ENCODE results near the gene SCRN3.

DNA sequence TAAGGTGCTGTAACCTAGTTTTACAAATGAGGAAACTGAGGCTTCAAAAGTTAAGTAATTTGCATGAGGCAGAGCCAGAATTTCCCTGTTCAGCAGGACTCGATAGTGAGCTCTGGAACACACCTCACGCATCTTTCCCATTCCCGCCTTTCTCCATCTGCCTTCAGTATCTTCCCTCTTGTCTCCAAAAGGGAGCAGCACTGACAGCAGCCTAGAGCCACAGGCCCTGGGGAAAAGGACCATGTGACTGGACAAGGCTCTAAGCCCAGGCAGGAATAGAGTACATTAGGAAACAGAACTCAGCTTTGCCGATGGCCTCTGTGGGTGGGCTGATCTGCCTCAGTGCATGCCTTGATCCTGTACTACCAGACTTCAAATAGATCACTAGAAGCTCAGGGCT lies 69.8 kb downstream of the SCRN3 start:
- TF ChIP-seq, protein P1, sequence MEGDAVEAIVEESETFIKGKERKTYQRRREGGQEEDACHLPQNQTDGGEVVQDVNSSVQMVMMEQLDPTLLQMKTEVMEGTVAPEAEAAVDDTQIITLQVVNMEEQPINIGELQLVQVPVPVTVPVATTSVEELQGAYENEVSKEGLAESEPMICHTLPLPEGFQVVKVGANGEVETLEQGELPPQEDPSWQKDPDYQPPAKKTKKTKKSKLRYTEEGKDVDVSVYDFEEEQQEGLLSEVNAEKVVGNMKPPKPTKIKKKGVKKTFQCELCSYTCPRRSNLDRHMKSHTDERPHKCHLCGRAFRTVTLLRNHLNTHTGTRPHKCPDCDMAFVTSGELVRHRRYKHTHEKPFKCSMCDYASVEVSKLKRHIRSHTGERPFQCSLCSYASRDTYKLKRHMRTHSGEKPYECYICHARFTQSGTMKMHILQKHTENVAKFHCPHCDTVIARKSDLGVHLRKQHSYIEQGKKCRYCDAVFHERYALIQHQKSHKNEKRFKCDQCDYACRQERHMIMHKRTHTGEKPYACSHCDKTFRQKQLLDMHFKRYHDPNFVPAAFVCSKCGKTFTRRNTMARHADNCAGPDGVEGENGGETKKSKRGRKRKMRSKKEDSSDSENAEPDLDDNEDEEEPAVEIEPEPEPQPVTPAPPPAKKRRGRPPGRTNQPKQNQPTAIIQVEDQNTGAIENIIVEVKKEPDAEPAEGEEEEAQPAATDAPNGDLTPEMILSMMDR (conservative IDR thresholded peaks at IDR 0.05; ENCODE audit: low read depth, low read length), result no peak
- TF ChIP-seq POLR2A (IDR thresholded peaks at IDR 0.05; ENCODE audit: low read depth, low read length) (no peak), NFE2L2 (IDR thresholded peaks at IDR 0.05; ENCODE audit: low read depth, low read length) (no peak), CEBPB (IDR thresholded peaks at IDR 0.05; ENCODE audit: low read depth, low read length) (no peak), MXI1 (IDR thresholded peaks at IDR 0.05; ENCODE audit: borderline replicate concordance, low read depth, low read length) (no peak)
- TF ChIP-seq, protein P2, sequence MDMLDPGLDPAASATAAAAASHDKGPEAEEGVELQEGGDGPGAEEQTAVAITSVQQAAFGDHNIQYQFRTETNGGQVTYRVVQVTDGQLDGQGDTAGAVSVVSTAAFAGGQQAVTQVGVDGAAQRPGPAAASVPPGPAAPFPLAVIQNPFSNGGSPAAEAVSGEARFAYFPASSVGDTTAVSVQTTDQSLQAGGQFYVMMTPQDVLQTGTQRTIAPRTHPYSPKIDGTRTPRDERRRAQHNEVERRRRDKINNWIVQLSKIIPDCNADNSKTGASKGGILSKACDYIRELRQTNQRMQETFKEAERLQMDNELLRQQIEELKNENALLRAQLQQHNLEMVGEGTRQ (IDR thresholded peaks at IDR 0.05; ENCODE audit: low read depth, low read length), result no peak
- TF ChIP-seq, protein P3, sequence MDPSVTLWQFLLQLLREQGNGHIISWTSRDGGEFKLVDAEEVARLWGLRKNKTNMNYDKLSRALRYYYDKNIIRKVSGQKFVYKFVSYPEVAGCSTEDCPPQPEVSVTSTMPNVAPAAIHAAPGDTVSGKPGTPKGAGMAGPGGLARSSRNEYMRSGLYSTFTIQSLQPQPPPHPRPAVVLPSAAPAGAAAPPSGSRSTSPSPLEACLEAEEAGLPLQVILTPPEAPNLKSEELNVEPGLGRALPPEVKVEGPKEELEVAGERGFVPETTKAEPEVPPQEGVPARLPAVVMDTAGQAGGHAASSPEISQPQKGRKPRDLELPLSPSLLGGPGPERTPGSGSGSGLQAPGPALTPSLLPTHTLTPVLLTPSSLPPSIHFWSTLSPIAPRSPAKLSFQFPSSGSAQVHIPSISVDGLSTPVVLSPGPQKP (IDR thresholded peaks at IDR 0.05; ENCODE audit: borderline replicate concordance, low read depth, low read length), result no peak

Measured in IMR-90 (cell line).